PC-9 (cell line): ENCODE measurements around the gene APOL6.

Experiments used
- EZH2 ChIP-seq: fragments of 200-600 bp; sonication (generic); IDR thresholded peaks from 2 replicates; pipeline ENCODE4 v1.8.0; 2017; ENCODE audit warnings: antibody characterized with exemption, low read depth
- TF ChIP-seq, protein P1 (sequence below): fragments of 200-600 bp; sonication (generic); conservative IDR thresholded peaks from 2 replicates; pipeline ENCODE4 v1.6.1; 2017; ENCODE audit warnings: mixed run types, antibody characterized with exemption, mild to moderate bottlenecking, moderate library complexity

DNA sequence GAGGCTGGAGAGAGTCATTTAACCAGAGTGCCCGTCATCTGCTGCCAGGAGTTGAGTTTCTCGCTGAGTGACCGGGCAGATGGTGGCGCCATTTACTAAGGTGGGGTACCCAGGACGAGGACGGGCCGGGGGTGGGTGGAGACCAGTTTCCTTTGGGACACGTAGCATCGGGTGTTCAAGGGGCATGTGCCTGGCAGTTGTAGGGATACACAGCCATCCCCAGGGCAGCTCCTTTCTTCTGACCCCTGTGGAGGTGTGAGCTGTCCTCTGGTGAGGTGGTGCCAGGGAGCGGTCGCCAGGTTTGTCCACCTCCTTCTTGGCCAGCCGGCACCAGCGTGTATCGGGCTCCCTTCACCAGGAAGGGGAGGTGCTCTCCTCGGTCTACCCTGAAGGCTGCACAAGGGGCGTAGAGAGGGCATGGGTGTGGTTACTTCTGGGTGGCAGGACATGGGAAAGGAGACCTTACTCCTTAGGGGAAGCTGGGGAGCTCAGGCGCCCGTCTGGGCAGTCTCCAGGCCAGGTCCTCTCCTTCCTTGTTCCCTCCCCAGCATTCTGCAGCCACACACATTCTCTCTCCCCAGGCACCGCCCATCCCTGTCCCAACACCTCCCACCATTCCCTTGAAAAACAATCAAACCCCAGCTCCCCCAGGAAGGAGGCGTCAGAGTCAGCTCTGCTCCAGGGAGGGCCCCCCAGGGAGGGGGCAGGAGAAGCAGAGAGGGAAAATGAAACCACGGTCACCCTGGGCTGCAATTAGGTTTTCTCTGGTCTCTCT is 20.8 kb upstream of the APOL6 start:
- TF ChIP-seq, protein P1, sequence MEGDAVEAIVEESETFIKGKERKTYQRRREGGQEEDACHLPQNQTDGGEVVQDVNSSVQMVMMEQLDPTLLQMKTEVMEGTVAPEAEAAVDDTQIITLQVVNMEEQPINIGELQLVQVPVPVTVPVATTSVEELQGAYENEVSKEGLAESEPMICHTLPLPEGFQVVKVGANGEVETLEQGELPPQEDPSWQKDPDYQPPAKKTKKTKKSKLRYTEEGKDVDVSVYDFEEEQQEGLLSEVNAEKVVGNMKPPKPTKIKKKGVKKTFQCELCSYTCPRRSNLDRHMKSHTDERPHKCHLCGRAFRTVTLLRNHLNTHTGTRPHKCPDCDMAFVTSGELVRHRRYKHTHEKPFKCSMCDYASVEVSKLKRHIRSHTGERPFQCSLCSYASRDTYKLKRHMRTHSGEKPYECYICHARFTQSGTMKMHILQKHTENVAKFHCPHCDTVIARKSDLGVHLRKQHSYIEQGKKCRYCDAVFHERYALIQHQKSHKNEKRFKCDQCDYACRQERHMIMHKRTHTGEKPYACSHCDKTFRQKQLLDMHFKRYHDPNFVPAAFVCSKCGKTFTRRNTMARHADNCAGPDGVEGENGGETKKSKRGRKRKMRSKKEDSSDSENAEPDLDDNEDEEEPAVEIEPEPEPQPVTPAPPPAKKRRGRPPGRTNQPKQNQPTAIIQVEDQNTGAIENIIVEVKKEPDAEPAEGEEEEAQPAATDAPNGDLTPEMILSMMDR, result peak; percentile 67
- no peak for TF ChIP-seq EZH2
